Activated naive CD8-positive, alpha-beta T cell treated with anti-CD3 and anti-CD28 coated beads, Interleukin-2, amount 10 ng/mL, durations not matched to agents 7 days and 5 days (primary cell): ENCODE results near the gene PPP2CA. TPM values are rescaled to one million over a fixed set of nuclear protein-coding genes. Genes with fewer than 3 reads are reported as not detected.
A peak's percentile ranks its signal among the peaks of the same experiment; 100 is the strongest.

Experiments
- ATAC-seq: fragments of 150-1000 bp; cut with Tn5 transposase; one replicate; pipeline ENCODE4 v1.10.0; 2021; ENCODE audit warnings: low read depth, moderate library complexity
- POLR2A ChIA-PET: fragments of 350-600 bp; sonication (Branson Sonifier 250); formaldehyde crosslinking; loops from one replicate; lab custom pipeline; 2021; ENCODE audit warnings: antibody characterized with exemption; lab: Charles Lee
- DNase-seq: peaks from one replicate; pipeline ENCODE4 v3.0.0; 2021
- H3K27ac Mint-ChIP-seq: one replicate; pipeline ENCODE4 v1.8.0; 2022; ENCODE audit warnings: mild to moderate bottlenecking, mixed read lengths
- H3K27me3 Mint-ChIP-seq: one replicate; pipeline ENCODE4 v1.8.0; 2022; ENCODE audit warnings: mild to moderate bottlenecking, moderate library complexity, mixed read lengths
- H3K36me3 Mint-ChIP-seq: one replicate; pipeline ENCODE4 v1.8.0; 2021; ENCODE audit warnings: mild to moderate bottlenecking, mixed read lengths
- H3K4me1 Mint-ChIP-seq: one replicate; pipeline ENCODE4 v1.8.0; 2021; ENCODE audit warnings: mixed read lengths
- H3K4me3 Mint-ChIP-seq: one replicate; pipeline ENCODE4 v1.8.0; 2022; ENCODE audit warnings: mild to moderate bottlenecking, moderate library complexity, mixed read lengths
- H3K9me3 Mint-ChIP-seq: one replicate; pipeline ENCODE4 v1.8.0; 2021; ENCODE audit warnings: mixed read lengths
- total RNA-seq, 2 experiments: library from RNA; stranded (reverse); gene quantifications; one replicate each; pipeline ENCODE4 v1.2.3, GENCODE V29; 2021

Gene PPP2CA
- total RNA-seq, 2 experiments from 2014 or later = 122 to 129 TPM

GRCh38 chr5:134204575-134204974 lies 21.3 kb downstream of the PPP2CA start:
- POLR2A ChIA-PET = interaction anchor here (0.7 kb wide), 1 partner anchor 21 kb away, joined by 3 read pairs; no protein-coding TSS in a partner anchor
- H3K36me3 Mint-ChIP-seq = peaks cover 15% of the 10 kb centered on the region
- ATAC-seq = no peak

DNA sequence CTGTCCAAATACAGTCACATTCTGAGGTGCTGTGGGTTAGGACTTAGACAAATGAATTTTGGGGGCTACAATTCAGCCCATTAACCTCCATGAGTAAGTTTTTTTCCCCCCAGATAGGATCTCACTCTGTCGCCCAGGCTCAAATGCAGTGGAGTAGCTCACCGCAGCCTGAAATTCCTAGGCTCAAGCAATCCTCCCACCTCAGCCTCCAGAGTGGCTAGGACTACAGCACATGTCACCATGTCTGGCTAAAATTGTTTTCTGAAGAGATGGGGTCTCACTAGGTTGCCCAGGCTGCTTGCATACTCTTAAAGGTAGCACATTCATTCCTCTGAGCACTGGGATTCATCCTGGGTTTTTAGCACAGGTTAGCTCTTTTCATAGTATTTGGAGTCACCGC lies 22.2 kb downstream of the PPP2CA start:
- no peak for ATAC-seq
- Mint-ChIP-seq H3K36me3 (peaks cover 21% of the 10 kb centered on the region), H3K4me3 (no peak overlapping the region), H3K4me1 (peaks cover 5% of the 10 kb centered on the region), H3K27ac (no peak overlapping the region), H3K9me3 (no peaks in the 10 kb centered on the region), H3K27me3 (no peaks in the 10 kb centered on the region)
- POLR2A ChIA-PET = no interaction called here
- no peak for DNase-seq

More at GRCh38 chr5:134204575-134204974, 21.3 kb downstream of the PPP2CA start:
- DNase-seq = no peak
- no peaks in the 10 kb centered on the region for H3K27me3 Mint-ChIP-seq
- H3K9me3 Mint-ChIP-seq = no peaks in the 10 kb centered on the region
- no peak overlapping the region for H3K27ac Mint-ChIP-seq
- peaks cover 9% of the 10 kb centered on the region for H3K4me1 Mint-ChIP-seq
- no peak overlapping the region for H3K4me3 Mint-ChIP-seq

DNA sequence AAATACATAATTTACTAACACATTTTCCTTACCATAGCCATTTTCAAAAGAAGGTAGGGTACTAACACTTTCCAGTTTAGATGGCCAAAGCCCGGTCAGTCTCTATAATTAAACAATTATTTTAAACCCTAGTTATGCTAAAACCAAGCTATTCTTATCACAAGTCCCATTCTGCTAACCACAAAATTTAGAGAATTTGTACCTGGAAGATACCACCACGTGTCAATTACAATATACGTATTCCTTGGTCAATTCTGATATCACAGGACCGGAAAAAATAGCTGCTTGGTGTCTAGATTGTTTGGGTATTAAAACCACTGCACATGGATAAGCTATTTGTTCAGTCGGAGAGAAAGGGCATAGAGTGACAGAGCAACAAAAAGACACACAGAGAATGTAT lies 30.2 kb downstream of the PPP2CA start:
- H3K4me3 Mint-ChIP-seq = no peak overlapping the region
- H3K27ac Mint-ChIP-seq = no peak overlapping the region
- no peaks in the 10 kb centered on the region for H3K4me1 Mint-ChIP-seq
- no peaks in the 10 kb centered on the region for H3K9me3 Mint-ChIP-seq
- DNase-seq (no peak), ATAC-seq (no peak)
- POLR2A ChIA-PET = no interaction called here
- peaks cover 26% of the 10 kb centered on the region for H3K36me3 Mint-ChIP-seq
- no peaks in the 10 kb centered on the region for H3K27me3 Mint-ChIP-seq

DNA sequence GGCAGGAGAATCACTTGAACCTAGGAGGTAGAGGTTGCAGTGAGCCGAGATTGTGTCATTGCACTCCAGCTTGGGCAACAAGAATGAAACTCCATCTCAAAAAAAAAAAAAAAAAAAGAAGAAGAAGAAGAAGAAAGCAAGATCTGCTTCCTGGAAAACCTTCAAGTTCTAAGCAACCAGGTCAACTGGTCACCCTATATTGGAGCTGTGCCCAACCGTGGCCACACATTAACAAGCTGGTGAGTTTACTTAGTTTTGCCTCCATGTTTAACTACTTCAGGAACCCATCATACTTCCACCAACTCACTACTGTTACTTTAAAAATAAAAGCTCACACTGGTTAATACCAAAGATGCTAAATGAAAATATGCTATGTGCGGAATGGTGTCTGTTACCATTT lies 36.8 kb downstream of the PPP2CA start:
- no peaks in the 10 kb centered on the region for H3K9me3 Mint-ChIP-seq
- POLR2A ChIA-PET = interaction anchor here (5.6 kb wide), 1 partner anchor 12 kb away, joined by 18 read pairs; the partner anchor contains the start of gene SKP1
- H3K36me3 Mint-ChIP-seq = peaks cover 3% of the 10 kb centered on the region
- H3K27ac Mint-ChIP-seq = no peak overlapping the region
- DNase-seq (no peak), ATAC-seq (no peak)
- H3K4me1 Mint-ChIP-seq = no peaks in the 10 kb centered on the region
- no peaks in the 10 kb centered on the region for H3K27me3 Mint-ChIP-seq
- no peak overlapping the region for H3K4me3 Mint-ChIP-seq

DNA sequence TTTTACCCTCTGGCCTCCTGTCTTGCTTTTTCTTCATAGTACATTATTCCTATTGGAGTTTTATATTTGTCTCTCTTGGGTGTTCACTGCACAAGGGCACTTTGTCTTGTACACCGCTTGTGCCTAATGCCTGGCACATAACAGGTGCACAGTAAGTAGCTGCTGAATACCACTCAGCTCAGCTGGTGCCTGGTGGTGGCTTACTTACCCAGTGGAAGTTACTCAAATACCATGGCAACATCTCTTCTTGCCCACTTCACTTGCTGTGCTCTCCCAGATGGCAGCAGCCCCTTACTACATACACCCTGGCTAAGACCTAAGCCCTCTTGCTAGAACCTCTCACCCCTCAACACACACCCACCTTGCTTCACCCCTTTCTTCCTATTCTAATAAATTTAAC lies 37.8 kb downstream of the PPP2CA start:
- H3K27ac Mint-ChIP-seq = no peak overlapping the region
- DNase-seq = no peak
- no peaks in the 10 kb centered on the region for H3K4me1 Mint-ChIP-seq
- POLR2A ChIA-PET = interaction anchor here (5.6 kb wide), 1 partner anchor 11 kb away, joined by 18 read pairs; the partner anchor contains the start of gene SKP1
- H3K36me3 Mint-ChIP-seq = no peaks in the 10 kb centered on the region
- H3K4me3 Mint-ChIP-seq = no peak overlapping the region
- no peaks in the 10 kb centered on the region for H3K27me3 Mint-ChIP-seq
- no peaks in the 10 kb centered on the region for H3K9me3 Mint-ChIP-seq
- no peak for ATAC-seq

DNA sequence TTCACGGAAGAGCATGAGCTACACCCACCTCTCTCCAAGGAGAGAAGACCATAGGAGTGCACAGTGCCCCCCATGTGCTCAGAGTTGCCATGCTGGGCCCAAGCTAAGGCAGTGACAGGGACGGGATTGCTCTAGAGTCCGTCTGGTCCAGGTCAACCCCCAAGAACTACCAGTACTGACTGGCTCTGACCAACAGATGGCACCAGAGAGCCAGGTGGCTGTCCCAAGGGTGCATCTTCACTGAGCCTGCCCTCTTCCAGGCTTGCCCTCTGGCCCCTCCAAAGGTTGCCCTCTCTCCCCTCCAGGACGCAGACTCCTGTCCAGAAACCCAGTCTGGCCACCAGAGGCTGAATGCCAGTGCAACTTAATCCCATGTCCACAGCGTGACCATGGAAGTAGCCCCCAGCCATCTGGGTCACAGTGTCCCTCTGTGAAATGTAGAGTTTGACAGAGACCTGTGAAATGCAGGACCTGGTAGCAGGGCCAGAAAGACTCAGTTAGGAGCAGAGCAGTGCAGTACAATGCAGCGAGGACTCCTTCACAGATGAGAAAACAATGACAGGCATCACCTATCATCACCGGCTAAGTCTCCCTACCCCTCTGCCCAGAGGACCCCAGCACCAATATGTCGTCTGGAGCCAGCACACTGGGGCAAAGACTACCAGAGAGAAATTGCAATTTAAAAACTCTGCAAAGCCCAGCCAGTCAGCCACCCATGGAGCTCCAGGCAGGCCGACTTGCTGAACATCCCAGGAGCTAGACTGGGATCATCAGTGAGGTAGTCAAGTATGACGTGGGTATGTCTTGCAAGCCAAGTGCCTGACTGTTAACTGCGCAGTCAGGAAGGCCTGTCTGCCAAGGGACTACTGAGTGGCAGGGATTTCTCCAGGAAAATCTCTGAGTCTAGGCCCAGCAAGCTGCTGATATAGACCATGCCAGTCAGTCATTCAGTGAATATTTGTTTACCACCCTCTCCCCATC lies 41.4 kb downstream of the PPP2CA start:
- Mint-ChIP-seq H3K4me3 (no peak overlapping the region), H3K4me1 (no peaks in the 10 kb centered on the region), H3K9me3 (no peaks in the 10 kb centered on the region), H3K27ac (no peak overlapping the region), H3K27me3 (no peaks in the 10 kb centered on the region), H3K36me3 (no peaks in the 10 kb centered on the region)
- DNase-seq = peak; percentile 79
- ATAC-seq = peak; percentile 93
- POLR2A ChIA-PET = interaction anchor here (0.6 to 1.0 kb wide), 2 partner anchors 8 to 38 kb away, joined by 3 to 4 read pairs; no protein-coding TSS in a partner anchor

DNA sequence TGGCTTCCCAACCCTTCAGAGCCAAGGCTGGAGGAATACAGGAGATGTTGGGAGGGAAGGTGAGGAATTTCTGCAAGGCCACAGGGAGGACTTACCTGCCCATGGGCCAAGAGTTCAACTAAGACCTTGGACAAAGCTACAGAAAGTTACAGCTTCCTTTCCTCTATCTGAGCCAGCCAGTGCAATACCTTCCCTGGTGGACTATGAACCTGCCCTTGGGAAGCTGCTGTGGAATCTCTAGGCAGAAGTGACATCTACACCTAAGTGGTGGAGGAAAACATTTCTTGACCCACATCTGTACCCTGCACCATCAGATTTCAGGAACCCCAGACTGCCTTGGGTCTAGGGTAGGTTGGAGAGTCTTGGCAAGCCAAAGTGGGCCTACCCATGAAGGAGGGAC lies 42.4 kb downstream of the PPP2CA start:
- Mint-ChIP-seq H3K9me3 (no peaks in the 10 kb centered on the region), H3K27ac (no peak overlapping the region), H3K4me1 (no peaks in the 10 kb centered on the region), H3K27me3 (no peaks in the 10 kb centered on the region), H3K36me3 (no peaks in the 10 kb centered on the region), H3K4me3 (no peak overlapping the region)
- POLR2A ChIA-PET = no interaction called here
- DNase-seq (no peak), ATAC-seq (no peak)

DNA sequence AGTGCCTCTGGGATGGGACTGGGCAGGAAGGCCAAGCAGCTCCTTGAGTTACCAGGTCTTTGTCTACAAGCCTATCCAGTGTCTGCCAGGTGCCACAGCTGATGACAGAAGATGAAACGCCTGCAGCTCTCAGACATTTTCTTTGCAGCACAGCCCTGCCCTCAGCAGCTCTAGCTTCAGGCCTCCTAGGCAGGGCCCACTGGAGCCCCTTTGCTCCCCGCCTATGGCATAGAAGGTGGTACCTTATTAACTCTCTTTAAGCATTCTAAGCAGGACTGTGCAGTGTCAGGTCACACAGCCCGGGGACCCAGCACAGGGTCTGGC lies 47.8 kb downstream of the PPP2CA start:
- H3K4me1 Mint-ChIP-seq = peaks cover 11% of the 10 kb centered on the region
- peak overlapping the region; percentile 94 for H3K27ac Mint-ChIP-seq
- ATAC-seq (no peak), DNase-seq (no peak)
- POLR2A ChIA-PET = interaction anchor here (2.3 to 2.8 kb wide), 5 partner anchors 10 to 194 kb away, joined by 10 to 48 read pairs (median 17); partner anchors contain the start of genes PPP2CA and UBE2B
- H3K4me3 Mint-ChIP-seq = peak overlapping the region; percentile 98
- H3K36me3 Mint-ChIP-seq = peaks cover 2% of the 10 kb centered on the region
- no peaks in the 10 kb centered on the region for H3K9me3 Mint-ChIP-seq
- H3K27me3 Mint-ChIP-seq = no peaks in the 10 kb centered on the region

DNA sequence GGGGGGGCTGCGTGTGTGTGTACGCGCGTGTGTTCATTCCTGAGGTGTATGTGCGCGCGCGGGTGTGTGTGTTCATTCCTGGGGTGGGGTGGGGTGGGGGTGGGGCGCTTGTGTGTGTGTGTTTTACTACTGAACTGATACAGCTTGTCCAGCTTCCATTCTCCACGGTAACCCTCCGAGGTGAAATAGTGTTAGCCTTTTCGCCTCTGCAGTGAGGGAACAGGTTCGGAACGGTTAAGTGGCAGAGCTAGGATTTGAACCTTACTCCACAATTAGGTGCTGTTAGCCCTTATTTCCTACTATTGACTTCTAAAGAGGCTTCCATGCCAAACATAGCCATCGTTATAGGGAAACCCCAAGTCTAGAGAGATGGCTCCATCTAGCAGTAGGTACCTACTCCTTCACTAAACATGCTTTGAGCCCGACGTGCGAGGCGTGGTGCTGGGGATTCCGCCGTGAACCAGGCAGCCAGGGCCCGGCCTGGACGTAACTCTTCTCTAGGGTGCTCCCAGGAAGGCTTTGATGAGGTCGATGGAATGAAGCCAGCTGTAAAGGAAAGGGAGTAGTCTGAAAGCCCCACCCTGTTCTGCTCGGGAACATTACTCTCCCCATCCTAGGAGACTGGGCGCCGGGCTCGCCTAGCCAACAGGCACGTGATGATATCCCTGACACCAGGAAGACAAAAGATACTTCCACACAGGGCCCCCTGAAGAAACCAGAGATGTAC lies 48.3 kb downstream of the PPP2CA start:
- peaks cover 2% of the 10 kb centered on the region for H3K36me3 Mint-ChIP-seq
- no peaks in the 10 kb centered on the region for H3K27me3 Mint-ChIP-seq
- no peaks in the 10 kb centered on the region for H3K9me3 Mint-ChIP-seq
- no peak for DNase-seq
- H3K4me1 Mint-ChIP-seq = peaks cover 11% of the 10 kb centered on the region
- peak overlapping the region; percentile 98 for H3K4me3 Mint-ChIP-seq
- H3K27ac Mint-ChIP-seq = peak overlapping the region; percentile 94
- POLR2A ChIA-PET = interaction anchor here (0.5 to 2.8 kb wide), 34 partner anchors 10 to 561 kb away, joined by 3 to 48 read pairs (median 5); partner anchors contain the start of genes CAMLG, PPP2CA, SEC24A and UBE2B
- no peak for ATAC-seq

- POLR2A ChIA-PET = interaction anchor here (0.5 to 2.8 kb wide), 46 partner anchors 8 to 669 kb away, joined by 3 to 48 read pairs (median 4); partner anchors contain the start of genes C5orf24, CAMLG, JADE2 and PPP2CA
- Mint-ChIP-seq H3K9me3 (no peaks in the 10 kb centered on the region), H3K4me3 (peak within 1 kb of the TSS; percentile 98), H3K4me1 (peaks cover 15% of the 10 kb centered on the region), H3K36me3 (peaks cover 4% of the 10 kb centered on the region), H3K27ac (peak within 1 kb of the TSS; percentile 94), H3K27me3 (no peaks in the 10 kb centered on the region)
- DNase-seq = peak; percentile 94
- peak; percentile 81 for ATAC-seq
Observed at GRCh38 chr5:134176511-134177368, 49.1 kb downstream of the PPP2CA start, which contains the start of gene SKP1. Gene SKP1, minus strand, starts transcription at chr5:134176950. Its CDS starts 2,928 bp downstream, at chr5:134174022.

- DNase-seq (no peak), ATAC-seq (peak; percentile 37)
- no peaks in the 10 kb centered on the region for H3K9me3 Mint-ChIP-seq
- peaks cover 10% of the 10 kb centered on the region for H3K36me3 Mint-ChIP-seq
- H3K27ac Mint-ChIP-seq = peak overlapping the region; percentile 94
- H3K4me3 Mint-ChIP-seq = peak overlapping the region; percentile 98
- POLR2A ChIA-PET = interaction anchor here (0.6 to 2.8 kb wide), 30 partner anchors 9 to 670 kb away, joined by 3 to 48 read pairs (median 5); partner anchors contain the start of genes C5orf24, CAMLG, JADE2 and PPP2CA
- H3K27me3 Mint-ChIP-seq = no peaks in the 10 kb centered on the region
- H3K4me1 Mint-ChIP-seq = peaks cover 18% of the 10 kb centered on the region
Observed at GRCh38 chr5:134175921-134176510, 49.9 kb downstream of the PPP2CA start.
